ENCODE results near the gene ZFR.
A peak's percentile ranks its signal among the peaks of the same experiment; 100 is the strongest.
"Not testable (repeated sequence)": the region's sequence is repeated elsewhere in the genome, so short reads cannot be mapped to it uniquely, and the experiment has no call there.

ZFR gene

DNA sequence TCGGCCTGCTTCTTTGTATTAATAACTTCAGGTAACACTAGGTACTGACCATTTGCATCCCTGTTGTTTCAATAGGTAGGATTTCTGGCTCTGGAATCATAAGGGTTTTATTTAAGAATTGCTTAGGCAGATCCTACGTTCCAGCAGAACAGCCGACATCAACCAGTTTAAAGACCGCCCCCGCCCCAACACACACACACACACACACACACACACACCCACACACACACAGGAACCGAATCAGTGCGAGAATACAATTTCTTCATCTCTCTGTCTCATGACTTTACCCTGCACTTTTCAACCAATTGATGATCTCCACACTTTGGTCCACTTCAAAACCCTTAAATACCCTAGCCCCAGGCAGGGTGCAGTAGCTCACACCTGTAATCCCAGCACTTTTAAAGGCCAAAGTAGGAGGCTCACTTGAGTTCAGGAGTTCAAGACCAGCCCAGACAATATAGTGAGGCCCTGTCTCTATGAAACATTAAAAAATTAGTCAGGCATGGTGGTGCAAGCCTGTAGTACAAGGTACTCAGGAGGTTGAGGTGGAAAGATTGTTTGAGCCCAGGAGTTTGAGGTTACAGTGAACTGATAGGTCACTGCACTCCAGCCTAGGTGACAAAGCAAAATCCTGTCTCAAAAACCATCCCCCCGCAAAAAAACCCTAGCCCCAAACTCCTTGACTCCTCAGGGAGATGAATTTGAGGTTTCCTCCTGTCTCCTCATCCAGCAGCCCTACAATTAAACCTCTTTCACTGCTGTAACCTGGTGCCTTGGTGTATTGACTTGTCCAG is 129.1 kb downstream of the ZFR start:
- DNase-seq = no peak

DNA sequence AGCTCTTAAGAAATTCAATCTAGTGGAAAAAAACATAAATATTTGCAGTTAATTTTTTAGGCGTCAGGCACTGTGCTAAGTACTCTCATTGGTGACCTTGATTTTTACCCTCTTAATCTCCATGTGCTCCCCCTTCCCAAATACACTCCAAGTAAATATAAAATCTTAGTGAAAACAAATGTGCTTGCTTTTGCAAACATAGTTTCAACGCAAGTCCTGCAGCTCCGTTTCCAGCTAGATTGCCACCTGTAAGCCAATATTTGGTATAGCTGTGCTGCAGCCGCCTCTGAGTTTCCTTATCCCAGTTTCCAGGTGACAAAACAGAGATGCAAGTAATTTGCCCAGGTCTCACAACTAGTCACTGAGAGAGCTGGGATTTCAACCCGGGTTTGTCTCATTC is 129.9 kb downstream of the ZFR start:
- no peak for DNase-seq

DNA sequence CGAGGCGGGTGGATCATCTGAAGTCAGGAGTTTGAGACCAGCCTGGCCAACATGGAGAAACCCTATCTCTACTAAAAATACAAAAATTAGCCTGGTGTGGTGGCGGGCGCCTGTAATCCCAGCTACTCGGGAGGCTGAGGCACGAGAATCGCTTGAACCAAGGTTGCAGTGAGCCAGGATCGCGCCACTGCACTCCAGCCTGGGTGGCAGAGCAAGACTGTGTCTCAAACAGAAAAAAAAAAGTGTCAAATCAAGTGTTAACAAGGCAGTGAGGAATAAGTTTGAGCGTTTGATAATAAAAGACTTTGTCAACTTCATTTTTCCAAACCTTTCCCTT is 130.4 kb downstream of the ZFR start:
- not testable (repeated sequence) for DNase-seq

DNA sequence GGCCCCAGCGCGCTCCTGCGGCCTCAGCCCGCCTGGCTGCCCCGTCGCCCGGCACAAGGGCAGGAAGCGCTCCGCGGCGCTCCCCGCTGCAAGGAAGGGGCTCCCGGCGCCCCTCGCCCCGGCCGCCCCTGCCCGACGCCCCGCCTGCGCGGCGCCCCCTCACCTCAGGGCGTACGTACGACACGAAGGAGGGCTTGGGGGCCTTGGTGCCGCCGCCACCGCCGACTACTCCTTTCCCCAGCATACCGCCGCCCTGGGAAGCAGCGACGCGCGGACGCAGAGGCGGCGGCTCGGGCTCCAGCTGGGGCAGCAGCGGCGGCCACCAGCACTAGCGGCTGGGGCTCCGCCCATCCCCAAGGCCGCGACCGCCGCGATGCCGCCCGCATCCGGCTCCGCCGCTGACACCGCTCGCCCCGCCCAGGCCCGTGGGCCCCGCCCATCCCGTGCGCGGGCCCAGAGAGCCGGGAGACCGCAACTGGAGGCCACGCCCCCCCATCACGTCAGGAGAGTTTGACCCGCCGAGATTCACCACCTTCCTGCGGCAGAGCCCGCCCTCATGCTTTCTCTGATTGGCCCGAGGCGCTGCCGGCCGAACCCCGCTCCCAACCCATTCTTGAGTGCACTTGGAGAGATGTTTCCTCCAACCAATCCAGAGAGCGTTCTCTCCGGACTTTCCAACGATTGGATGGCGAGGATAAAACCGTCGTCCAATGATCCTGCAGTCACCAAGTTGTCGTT is 131.8 kb downstream of the ZFR start, which contains the start of gene MTMR12:
Gene MTMR12, minus strand, starts transcription at position 345 of the 738 bp plus-strand sequence. Its CDS starts 101 bp downstream, at position 244.
- DNase-seq = peak; percentile 100

DNA sequence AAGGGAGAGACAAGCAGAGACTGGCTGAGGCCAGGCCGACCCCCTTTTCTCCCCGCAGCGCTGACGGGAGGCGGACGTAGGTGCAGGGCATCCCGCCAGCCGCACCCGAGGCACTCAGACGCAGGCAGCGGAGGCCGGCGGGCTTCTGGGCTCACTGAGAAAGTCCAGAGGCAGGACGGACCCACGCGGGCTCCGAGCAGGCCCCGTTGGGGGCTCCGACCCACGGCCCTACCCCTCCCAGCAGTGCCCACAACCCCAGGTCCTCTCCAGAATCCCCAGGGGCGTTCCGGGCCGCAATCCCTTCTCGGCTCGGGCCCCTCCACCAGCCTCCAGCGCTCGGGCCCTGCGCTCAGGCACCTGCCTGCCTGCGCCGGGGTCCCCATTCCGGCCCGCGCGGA is 132.3 kb downstream of the ZFR start:
- DNase-seq = peak; percentile 30 to 38

DNA sequence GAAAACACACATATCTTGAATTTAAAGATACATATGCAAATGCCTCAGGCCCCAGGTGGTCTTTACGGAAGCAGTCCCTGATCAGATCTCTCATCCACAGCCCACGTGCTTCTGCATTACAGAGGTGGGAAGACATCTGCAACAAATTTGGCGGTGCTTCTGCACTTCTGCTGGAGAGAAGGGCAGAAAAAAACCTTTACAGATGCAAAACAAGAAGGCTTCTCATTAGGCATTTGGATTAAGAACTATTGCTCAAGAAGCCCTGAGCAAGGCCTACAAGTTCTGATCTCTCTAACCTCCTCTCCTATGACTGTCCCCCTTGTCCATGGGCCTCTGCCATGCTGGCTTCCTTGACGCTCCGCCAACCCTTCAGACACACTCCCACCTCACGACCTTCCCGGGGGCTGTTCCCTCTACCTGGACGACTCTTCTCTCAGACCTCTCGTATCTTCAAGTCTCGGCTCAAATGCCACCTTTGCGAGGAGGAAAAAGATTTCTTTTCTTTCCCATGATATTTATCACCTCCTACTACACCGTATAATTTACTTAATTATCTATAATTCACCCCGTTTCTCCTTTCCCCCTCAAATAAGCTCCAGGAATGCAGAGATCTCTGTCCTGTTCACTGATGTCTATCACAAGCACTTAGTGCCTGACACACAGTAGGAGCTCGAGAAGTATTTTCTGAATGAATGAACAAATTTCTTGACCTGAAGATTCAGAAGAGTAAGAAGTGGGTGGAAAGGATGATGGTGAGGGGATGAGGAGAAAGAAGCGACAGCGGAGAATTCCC is 132.9 kb downstream of the ZFR start:
- DNase-seq = no peak

DNA sequence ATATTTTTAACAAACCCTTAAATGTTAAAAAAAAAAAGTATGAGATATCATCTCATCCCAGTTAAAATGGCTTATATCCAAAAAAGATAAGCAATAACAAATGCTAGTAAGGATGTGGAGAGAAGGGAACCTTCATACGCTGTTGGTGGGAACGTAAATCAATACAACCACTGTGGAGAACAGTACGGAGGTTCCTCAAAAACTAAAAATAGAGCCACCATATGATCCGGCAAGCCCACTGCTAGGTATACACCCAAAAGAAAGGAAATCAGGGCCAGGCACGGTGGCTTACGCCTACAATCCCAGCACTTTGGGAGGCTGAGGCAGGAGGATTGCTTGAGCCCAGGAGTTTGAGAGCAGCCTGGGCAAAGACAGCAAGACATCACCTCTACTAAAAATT is 134.8 kb downstream of the ZFR start:
- no peak for DNase-seq

DNA sequence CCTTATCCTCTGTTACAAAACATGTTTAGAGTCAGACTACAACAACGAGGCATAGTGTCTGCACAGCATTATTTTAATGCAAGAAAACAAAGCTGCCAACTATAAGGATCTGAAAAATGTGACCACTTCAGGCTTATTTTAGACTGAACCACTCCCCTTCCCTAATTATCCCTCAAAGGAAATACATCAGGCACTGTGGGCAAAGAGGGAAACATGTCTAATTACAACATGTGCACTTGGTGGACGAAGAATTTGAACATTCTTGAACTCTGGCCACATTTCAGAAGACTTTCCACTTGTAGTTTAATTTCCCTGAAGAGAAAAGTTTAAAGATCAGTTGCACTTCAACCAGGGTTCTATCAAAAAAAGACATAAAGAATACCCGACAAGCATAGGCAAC is 135.6 kb downstream of the ZFR start:
- no peak for DNase-seq

DNA sequence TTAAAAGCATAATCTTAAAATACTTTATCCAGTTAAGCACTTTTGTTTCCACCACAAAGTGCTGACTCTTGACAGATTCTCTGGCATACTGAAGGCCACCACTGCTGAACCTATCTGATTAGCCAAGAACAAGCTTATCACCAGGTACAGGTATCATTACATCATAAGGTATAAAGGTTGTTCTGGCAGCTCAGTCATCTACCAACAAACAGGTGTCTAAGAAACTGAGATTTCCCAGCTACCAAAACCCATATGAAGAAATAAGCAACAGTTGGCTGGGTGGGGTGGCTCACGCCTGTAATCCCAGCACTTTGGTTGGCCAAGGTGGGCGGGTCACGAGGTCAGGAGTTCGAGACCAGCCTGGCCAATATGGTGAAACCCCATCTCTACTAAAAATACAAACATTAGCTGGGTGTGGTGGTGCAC is 136.8 kb downstream of the ZFR start:
- DNase-seq = no peak

DNA sequence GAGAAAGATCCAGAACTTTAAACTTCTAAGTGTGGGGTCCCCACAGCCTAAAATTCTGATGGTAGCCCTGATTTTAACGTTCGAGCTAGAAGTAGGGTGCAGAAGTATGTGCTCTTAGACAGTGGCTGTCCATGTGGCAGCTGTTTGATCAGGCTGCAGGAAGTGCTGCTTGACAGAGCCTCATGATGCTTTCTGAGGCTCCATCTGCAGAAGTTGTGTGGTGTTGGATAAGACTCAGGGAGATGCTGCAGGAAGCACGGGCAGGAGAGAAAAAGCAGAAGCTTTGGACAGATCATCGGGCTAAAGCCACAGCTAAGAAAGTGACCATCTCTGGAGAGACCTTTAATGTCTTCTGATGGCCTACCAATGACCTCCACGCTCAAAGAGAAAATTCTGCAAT is 139.9 kb downstream of the ZFR start:
- DNase-seq = no peak
